HG02571 (cell line): ENCODE measurements around the gene ZBTB34.
A peak's percentile ranks its signal among the peaks of the same experiment; 100 is the strongest.

ENCODE experiments used
- ATAC-seq: cut with Tn5 transposase; IDR thresholded peaks from one replicate; pipeline ENCODE4 v1.9.1; 2021; ENCODE audit warnings: mild to moderate bottlenecking, moderate library complexity; ENCODE audit not compliant: unreplicated experiment

ZBTB34 gene

DNA sequence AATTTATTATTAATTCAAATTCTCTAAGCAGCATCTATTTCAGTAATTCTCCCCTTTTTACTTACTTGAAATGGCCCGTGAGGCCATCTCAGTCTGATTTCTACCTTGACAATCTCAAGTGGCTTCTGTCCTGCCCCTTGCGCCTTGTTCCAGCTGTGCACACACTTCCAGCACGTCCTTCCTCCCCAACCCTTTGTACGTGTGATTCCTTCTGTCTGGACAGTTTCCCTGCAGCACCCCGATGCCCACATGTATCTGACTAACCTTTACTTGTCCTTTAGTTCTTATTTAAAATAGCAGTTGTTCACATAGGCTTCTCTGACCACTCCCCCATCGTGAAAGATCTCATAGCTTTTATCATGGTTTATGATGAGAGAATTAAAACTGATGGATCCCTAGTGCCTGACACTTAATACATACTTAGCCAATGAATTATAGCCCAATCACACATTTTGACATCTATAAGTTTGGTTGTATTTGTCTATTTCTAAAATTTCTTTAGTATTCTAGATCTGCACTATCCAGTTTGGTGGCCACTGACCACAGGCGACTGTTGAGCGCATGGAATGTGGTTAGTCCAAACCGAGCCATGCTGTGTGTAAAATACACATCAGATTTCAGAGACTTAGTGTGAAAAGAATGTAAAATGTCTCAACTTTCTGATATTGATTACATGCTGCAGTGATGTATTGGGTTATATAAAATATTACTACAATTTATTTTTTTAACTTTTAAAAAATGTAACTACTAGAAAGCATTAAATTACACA is 14.3 kb downstream of the ZBTB34 start:
- no peak for ATAC-seq

DNA sequence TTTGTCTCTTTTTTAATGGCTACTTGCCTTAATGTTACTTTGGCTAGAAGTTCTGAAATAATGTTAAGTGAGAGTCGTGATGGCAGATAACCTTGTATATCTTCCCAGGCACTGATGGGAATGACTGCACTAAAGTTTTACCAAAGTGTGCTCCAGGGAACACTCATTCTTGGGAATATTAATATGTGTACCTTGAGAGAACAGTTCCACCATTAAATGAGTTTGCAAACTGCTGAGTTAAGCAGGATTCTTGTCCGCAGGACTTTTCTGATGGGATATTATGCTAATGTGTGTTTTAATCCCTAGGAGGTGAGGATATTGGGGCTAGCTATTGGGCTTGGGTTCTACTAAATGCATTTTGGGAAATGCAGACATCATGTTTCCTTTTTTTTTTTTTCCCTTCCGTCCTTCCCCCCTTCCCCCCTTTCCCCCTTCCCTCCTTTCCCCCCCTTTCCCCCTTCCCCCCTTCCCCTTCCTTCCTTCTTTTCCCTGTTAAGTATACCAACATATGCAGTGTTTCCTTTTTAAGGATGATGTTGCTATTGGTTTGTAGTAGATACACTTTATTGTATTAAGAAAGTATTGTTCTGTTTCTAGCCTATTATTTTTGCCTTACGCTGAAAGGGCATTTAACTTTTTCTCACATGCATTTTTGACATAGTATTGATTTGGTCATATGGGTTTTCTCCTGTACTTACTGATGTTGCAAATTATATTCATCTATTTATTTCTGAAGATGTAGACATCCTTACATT is 15.5 kb downstream of the ZBTB34 start:
- ATAC-seq = no peak

DNA sequence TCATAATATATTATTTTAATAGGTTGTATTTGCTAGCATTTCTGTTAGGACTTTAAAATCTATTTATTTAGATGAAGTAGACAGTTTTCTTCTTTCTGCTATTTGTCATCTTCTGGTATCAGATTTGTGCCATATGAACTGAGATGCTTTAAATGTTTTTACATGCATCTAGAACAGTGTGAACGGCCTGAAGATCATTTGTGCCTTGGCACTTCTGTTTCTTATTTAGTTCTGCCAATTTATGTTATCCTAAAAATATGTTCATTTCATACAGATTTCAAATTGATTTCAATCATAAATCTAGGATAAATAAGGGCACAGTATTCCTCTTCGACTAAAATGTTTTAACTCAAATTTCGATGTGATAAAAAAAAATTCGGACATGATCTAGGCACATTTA is 16.1 kb downstream of the ZBTB34 start:
- ATAC-seq = no peak

DNA sequence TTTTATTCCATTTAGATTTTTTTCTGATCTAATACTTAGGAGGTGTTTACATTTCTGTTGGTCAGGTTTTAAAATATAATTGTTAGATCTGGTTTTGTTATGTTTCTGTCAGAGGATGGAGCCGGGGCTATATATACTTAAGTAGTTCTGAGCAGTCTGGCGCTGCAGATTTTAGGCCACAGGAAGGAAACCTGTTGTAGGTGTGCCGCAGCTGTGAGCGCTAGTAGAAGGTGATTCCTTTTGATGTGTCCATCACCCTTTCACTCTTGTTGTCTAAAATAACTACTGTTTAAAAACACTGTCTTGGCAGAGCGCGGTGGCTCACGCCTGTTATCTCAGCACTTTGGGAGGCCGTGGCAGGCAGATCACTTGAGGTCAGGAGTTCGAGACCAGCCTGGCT is 17.0 kb downstream of the ZBTB34 start:
- ATAC-seq = no peak

DNA sequence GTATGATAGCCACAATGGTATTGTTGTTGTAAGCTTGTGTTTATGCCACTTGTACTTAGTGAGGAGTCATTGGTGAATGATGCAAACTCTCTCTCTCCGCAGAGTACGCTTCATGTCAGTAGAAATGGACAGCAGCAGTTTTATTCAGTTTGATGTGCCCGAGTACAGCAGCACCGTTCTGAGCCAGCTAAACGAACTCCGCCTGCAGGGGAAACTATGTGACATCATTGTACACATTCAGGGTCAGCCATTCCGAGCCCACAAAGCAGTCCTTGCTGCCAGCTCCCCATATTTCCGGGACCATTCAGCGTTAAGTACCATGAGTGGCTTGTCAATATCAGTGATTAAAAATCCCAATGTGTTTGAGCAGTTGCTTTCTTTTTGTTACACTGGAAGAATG is 18.8 kb downstream of the ZBTB34 start:
- no peak for ATAC-seq

DNA sequence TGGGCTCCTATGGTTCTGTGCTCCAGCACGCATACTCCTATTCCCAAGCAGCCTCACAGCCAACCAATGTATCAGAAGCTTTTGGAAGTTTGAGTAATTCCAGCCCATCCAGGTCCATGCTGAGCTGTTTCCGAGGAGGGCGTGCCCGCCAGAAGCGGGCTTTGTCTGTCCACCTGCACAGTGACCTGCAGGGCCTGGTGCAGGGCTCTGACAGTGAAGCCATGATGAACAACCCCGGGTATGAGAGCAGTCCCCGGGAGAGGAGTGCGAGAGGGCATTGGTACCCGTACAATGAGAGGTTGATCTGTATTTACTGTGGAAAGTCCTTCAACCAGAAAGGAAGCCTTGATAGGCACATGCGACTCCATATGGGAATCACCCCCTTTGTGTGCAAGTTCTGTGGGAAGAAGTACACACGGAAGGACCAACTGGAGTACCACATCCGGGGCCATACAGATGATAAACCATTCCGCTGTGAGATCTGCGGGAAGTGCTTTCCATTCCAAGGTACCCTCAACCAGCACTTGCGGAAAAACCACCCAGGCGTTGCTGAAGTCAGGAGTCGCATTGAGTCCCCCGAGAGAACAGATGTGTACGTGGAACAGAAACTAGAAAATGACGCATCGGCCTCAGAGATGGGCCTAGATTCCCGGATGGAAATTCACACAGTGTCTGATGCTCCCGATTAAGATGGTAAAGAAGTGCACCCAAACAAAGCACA is 19.9 kb downstream of the ZBTB34 start:
- no peak for ATAC-seq

DNA sequence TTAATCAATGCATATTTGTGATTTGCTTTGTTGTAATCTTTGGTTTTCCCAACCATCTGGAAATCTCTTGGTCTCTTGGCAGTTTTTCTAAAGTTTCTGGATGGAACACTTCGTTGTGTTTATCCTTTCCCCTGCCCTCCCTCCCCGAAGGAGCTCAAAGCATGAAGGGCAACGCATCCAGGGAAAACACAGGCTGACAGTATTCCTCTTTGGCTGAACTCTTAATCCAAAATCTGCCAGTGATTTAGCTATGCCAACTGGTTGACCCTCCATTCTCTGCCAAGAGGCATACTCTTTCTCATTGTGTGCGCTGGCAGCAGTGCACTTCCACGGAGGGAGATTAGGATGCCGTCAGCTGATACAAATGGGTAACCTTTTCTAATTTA is 20.5 kb downstream of the ZBTB34 start:
- no peak for ATAC-seq

DNA sequence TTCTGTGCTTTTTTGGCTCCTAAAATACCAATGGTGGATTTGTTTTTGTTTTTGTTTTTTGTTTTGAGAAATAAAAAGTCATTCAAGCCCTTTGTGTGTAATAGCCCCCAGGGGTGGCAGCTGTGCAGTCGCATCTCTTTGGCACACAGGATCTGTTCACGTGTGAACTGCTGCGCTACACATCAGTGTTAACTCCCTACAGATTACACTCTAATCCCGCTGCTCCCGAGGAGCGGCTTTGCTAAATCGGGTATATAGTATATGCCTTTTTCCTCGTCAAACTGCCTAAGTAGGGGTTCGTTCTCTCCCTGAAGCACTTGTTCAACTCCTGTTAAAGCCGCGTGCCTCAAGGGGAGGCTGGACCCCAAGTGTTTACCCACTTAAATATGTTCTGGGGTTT is 22.3 kb downstream of the ZBTB34 start:
- ATAC-seq = no peak

DNA sequence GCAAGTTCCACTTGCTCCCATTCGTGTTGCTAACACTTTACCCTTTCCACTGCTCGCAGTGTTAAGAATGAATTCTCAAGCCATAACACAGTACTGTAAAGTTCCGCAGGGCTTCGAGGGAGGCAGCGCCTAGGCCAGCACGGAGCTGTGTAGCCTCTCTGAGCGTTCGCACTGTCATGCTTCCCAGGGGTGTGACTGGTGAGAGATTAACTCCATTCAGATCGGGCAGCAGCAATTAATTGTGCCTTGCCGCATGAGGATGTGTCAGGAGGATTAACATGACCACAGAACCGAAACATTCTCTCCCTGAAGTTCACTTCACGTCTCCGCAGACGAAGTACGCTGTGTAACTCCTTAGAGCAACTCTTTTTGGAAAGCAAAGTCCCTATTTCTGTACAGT is 23.2 kb downstream of the ZBTB34 start:
- ATAC-seq = no peak

DNA sequence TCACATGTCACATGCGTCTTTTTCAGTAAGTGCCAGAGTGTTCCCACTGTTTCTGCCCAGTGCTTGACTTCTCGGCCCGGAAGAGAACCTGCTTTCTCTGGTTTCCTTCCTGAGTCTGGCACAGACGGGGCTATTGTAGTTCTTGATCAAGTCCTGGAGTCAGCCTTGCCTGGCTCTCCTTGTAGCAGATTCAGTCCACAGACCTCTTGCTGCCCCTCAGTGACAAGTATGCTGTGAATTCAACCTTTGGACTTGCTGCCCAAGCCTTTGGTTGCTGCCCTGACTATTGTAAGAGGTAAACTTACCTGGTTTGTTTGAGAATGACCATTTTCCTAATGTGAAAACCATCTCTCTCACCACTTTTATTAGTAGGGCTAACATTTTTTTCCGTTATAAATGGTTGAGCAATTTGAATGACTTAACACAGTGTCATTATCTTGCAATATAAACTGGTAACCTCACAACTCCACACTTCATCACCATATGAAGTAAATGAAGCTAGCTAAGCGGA is 24.7 kb downstream of the ZBTB34 start:
- ATAC-seq = no peak

DNA sequence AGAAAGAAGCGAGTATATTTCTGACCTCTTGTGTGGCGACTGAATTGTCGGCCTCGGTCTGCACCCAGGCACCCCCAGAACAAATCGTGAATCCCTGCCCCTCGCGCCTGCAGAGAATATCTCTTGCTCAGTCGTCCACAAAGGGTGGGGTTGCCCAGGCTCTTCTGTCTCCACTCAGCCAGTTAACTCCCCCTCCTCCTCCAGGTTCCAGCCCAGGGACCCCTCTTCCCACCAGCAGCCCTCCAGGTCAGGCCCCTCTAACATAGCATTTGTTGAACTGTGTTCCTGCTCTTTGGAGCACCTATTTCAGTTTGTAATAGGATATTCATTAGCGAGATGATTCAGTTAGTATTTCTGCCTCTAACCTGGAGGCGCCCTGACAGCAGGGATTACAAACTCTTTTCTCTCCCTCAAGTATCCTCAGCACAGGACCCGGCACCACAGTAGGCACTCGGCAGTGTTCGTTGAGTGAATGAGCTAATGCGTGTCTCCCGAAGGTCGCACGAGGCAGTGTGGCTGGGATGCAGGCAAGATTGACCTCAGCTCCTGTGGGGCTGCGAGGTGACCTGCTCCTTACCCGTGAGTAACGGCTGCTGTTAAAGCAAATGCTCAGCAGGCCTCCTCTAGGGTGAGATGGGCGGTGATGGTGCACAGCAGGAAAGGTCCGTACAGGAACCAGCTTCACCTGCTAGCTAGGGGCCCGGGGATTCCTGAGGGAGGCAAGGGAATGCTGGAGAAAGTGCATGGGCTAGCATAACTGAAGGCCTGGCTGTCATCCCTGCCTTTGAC is 25.8 kb downstream of the ZBTB34 start:
- no peak for ATAC-seq

DNA sequence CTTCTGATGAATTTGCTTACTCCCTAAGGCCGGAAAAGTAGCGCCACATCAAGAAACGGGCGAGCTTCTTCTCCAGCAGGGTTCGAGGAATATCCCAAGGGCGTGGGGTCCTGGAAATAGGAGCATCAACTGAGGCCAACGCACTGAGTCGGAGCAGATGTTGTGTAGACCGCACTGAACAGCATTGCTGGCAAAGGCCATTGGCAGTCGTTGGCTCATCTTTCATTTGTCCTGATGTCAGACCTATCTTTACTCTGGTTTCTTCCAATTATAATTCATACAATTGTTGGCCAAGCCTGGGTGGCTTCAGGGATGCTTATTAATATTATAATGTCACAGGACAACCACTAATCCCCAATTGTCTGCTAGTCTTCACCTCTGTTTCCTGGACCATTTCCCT is 26.5 kb downstream of the ZBTB34 start:
- ATAC-seq = no peak

DNA sequence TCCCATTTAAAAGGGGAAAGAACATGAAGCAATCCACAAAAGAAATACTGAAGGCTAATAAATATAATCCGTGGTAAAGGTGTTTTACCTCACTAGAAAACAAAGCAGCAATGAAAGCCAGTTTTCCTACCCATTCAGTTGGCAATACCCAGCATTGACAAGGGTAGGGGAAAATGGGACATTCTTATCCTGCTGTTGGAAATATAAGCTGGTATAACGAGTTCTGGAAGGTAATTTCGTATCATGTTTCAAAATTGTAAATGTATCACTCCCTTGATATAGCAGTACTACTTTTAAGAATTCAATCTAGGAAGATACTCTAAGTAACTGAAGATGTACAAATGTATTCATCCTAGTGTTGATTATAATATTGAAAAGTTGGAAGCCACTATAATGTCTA is 31.2 kb downstream of the ZBTB34 start:
- no peak for ATAC-seq

DNA sequence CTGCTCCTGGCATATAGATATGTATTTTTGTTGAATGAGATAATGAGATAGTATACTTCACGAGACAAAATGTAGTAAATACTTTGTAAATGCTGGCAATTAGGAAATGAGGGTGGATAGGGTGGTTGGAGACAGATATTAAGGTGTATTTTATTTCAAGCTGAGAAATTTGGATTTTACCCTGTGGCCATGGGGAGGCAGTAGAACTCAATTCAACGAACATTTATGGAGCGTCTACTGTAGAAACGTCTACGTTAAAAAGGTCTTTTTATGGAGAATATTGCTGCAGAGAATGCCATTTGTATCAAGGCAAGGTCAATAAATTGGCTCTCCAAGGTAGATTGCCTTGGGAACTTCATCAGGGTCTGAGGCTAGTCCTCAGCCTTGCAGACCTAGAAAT is 32.6 kb downstream of the ZBTB34 start:
- no peak for ATAC-seq

DNA sequence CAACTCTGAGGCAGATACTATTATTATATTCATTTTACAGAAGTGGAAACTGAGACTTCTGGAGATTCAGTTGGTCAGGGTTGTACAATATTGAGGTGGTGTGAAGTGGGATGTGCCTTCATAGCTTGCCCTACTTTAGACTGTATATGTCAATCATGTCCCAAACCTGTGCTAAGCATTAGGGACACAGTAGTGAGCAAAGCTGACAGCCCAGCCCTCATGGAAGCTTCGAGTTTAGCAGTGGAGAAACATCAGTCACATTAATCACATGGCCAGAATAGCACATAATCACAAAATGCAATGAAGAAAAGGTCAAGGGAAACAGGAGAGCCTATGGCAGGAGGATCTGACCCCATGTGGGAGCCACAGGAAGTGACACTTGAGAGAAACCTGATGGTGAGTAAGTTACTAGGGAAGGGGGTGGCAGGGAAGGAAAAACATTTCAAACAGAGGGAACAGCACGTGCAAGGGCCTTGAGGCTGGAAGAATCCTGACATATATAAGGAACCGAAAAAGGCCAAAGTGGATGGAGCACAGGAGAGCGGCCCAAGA is 33.7 kb downstream of the ZBTB34 start:
- ATAC-seq = no peak

DNA sequence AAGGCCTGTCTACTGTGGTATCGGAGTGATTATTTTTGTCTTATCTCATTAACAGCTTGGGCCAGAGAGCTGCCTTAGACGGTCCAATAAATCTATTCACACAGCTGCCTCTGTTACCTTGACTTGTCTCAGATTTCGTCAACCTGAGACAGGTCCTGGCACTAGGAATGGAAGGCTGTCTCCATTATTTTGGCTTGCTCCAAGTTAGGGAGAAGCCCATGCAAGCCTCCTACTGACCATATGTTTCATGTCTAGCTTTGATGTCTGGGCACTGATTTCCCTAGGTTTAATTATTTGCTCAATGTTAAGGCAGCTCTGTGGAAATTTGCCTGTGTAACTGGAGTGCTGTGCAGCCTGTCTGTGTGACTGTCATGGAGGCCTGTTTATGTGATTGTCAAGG is 41.8 kb downstream of the ZBTB34 start:
- no peak for ATAC-seq

DNA sequence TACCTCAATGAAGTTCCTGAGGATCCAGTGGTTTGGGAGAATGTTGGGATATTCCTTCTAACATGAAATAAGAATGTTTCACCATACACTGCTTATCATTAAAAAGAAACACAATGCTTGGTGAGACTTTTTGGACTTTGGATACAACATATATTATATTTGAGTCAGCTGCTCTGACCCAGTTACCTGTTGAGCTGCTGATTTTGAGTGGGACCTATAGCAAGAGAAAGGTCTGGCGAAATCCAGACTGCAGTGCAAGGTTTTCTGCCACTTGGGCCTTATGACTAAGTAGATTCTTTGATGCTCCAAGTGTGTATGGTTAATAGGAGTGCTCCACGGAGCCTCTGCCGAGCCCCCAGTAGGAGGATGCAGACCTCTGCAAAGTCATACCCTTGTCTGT is 44.1 kb downstream of the ZBTB34 start:
- ATAC-seq = no peak

DNA sequence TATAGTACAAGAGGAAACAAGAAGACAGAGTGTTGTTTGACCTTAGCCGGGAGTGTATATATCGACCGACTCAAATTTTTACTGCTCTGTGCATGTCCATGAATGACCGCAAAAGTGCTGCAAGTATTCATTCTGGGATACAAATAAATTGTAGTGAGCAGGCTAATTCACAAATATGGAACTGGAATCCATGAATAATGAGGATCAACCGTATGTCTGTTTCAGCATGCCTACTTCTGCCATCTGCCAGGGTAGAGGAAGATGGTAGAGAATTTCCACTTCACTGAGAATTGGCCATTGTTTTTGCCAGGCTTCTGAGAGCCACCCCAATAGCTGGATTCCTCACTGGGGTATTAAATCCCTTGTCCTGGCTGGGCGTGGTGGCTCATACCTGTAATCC is 45.7 kb downstream of the ZBTB34 start:
- no peak for ATAC-seq

DNA sequence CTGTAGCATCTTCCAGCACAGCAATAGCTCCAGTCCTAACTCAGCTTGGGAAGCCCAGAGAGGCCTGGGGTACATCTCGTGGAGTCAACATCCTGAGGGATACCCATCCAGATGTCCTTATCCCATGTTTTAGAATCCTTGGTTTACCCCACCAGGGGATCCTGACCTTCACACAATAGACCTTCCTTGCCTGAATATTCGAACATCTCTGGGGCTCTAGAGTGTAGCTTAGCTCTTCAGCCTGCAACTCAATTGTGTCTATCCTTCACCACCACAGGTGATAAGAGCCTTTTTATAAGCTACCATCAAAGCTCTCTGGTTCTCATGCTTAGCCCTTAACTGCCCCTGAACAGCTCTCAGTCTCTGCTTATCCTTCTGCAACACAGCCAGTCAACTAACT is 46.6 kb downstream of the ZBTB34 start:
- no peak for ATAC-seq

DNA sequence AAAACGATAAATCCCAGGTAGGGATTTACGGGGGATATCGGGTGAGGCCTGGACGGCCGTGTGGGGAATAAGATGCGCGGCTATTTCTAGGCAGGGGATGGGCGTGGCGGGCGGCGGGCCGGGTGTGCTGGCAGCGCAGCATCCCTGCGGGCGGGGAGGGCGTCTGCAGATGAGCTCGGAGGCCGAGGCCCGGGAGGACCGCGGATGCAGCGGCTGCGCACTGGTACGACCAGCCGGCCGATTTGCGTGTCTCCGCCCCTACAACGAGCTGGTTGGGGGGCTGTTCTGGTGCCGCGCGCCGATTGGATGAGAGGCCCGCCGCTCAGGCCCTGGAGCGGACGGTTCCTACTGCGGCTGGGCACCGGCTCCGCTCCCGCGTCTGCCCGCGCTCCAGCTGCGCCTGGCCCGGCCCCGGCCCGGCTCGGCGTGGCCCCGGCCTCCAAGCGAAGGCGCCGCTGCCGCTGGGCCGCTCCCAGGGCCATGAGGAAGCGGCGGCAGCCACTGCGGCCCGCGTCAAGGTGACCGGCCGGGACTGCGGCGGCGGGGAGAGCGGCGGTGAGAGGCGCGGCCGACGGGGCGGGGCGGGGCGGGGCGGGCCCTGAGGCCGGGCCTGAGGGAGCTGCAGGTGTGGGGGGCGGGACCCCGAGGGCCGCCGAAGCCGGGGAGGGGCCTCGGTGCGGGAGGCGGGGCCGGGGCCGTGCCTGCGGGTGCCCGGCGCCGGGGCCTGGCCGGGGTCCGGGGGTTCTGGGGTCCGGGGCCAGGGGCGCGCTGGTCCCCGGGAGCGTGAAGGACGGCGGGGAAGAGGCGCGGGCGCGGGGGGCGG is 54.2 kb downstream of the ZBTB34 start, which contains the start of gene RALGPS1:
TSS of gene RALGPS1 (plus strand) at position 325 of the 823 bp plus-strand sequence. CDS start 47,508 bp downstream, outside the sequence.
- peak; percentile 91 for ATAC-seq
